GM19467 (cell line): ENCODE data around the gene PHF21B.

ENCODE experiments used
- ATAC-seq: cut with Tn5 transposase; IDR thresholded peaks from one replicate; pipeline ENCODE4 v1.9.1; 2021; ENCODE audit warnings: mild to moderate bottlenecking, moderate library complexity; ENCODE audit not compliant: unreplicated experiment

PHF21B gene

DNA sequence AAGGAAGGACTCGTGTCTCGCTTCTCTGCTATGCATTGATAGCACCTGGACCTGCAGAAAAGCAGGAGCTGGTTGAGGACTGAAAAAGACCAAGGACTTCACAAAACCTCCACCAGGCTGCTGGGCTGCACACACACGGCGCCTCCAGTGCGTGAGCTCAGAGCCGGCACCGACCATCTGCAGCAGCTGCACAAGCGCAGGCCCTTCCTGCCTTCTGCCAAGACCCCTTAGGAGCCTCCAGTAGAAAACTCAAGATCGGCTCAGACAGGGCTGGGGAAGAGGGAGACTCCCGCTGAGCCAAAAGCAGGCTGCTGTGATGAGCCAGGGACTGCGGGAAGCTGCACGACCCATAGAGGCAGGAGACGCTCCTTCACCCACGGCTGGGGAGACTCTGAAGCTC lies 70.9 kb downstream of the PHF21B start:
- ATAC-seq, result no peak

DNA sequence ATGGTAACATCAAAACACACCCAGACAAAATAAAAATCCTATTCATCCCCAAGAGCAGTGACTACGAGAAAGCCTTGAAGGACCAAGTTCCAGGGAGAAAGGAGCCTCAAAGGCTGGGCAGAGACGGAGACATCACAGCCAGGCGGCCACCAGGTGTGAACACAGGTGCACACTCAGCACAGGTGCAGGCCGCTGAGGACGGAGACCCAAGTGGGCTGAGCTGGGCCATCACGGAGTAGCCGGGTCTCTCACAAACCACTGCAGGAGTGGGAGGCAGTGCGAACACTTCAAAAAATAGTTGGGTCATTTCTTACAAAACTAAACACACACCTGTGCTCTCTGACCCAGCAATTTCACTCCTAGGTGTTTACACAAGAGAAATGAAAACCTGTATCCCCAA lies 72.6 kb downstream of the PHF21B start:
- no peak for ATAC-seq

DNA sequence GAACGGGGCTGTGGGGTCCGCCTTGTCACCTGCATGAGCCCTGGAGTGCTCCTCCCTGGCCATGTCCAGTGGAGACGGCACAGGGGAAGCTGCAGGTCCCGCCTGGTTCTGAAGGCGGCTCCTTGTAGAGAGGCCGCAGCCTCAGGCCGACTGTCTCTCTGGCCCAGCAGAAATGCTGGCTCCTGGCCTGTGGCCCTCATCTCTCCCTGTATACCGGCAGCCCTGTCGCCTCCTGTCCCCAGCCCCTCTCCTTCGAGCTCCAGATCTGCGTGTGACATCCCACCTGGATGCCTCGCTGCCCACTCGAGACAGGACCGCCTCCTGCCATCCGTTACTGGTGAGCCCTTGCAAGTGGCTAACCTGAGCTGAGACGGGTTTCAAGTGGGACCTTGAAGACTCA lies 73.6 kb downstream of the PHF21B start:
- ATAC-seq, result no peak

DNA sequence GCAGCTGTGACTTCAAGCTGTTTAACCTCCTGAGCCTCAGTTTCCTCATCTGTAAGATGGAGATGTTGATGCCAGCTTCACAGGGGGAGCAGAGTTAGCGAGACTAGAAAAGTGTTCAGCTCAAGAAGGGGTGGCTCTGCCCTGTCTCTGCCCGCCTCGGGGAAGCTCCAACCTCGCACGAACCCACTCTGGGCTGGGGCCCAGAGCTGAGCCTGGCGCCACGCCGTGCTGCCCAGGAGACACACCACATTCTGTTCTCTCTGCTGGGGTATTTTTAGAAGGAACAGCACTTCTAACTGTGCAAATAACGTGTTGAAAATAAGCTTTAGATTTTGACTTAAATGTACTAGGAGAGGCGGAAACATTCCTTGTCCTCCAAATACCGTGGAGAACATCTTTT lies 74.1 kb downstream of the PHF21B start:
- ATAC-seq, result no peak

DNA sequence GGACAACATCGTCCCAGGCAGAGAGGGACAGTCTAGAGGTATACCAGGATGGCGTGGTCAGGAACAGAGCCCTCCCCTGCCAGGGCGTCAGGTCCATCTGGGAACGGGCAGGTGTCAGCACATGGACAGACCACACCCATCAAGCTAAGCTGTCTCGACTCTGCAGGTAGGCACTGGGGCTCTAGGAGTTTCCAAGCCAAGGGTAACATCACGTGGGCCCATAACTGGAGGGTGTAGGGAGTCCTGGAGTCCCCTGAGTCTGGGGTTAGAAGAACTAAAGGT lies 75.4 kb downstream of the PHF21B start:
- ATAC-seq, result no peak

DNA sequence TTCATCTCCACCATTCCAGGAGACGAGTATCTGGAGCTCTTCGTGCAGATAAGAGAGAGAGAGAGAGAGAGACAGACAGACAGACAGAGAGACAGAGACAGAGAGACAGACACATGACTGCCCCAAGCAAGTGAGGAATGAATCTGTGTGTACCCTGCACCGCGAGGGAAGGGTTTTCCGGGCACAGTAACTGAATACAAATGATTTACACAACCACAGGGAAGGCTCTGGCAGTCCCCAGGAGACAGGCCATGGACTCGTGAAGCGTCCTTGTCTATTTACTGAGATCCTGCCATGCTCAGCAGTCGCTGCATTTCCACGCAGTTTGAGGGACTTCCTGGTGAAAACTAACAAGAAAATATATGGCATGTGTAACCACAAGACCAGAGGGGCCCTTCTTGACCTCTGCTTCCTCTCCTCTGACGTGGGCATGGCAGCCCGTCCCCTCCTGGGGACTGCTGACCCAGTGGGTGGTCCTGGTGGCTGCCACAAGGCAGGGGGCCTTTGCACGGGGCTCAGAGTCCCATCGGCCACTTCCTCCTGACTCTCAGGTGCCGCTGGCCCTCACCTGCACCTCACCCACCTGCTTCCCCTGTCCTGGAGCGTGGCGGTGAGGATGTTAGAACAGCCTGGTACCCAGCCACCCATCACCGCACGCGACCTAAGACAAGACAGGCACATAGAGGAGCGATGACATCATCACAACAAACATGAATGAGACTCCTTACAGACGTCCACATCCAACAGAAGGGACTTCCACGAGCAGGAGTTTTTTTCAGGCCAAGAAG lies 75.9 kb downstream of the PHF21B start:
- ATAC-seq, result no peak

DNA sequence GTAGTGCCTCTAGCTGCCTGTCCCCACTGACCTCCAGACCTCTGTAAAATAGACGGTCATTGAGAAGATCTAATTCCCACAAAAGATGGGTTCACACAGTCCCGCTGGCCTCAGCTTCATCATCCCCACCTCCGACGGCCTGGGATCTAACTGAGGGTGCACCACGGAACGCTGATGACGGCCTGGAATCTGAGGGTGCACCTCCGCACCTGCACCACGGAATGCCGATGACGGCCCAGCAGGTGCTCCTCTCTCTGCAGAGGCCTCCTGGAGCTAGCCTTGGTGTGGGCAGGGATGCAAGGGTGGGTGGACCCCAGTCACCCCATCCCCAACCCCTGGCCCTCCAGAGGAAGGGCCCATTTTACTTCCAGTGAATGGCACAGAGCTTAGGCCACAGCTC lies 77.3 kb downstream of the PHF21B start:
- ATAC-seq, result no peak

DNA sequence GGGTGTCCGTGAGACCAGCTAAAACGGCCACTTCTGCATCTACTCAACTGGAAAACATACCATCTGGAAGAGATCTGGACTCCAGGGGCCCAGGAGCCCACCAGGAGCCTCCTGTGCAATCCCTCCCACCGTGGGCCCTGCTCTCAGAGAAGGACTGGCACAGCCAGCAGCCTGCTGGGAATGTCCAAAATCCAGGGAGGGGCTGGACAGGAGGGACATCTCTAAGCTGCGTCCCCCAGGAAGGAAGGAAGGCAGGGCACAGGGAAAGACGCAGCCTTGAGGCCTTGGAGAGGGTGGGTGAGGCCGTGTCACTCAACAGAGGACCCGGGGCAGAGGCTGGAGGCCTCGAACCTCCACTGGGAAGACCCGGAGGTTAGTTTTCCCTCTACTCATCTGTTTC lies 78.0 kb downstream of the PHF21B start:
- ATAC-seq, result no peak

DNA sequence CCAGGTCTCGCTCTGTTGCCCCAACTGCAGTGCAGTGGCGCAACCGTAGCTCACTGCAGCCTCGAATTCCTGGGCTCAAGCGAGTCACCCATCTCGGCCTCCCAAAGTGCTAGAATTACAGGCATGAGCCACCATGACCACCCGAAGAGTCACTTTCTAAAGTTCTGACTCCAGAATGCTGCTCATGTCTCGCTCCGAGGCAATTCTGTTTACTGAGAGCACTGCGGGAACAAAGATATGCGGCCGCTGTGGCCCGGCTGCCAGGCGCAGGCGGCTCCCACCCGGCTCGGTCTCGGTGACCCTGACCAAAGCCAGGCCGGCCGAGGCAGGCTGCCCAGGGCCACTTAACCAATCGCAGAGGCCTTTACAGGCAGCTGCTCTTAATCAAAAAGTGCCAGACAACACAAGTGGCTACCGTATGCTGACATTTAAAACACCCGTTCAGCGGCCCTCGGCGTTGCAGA lies 78.7 kb downstream of the PHF21B start:
- no peak for ATAC-seq

DNA sequence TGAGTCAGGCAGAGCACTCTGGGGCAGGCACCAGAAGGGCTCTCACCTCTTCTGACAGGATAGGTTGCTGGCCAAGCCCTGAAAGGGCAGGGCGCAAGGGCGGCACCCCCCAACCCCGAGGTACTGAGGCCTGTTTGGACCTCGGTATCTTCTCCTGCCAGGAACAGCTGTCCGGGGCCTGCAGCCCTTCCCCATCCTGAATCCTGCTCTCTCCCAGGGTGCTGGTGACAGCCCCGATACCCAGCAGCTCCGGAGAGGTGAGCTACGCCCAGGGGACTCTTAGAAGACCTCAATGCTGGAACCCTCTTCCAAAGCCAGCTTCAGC lies 79.1 kb downstream of the PHF21B start:
- ATAC-seq, result no peak

DNA sequence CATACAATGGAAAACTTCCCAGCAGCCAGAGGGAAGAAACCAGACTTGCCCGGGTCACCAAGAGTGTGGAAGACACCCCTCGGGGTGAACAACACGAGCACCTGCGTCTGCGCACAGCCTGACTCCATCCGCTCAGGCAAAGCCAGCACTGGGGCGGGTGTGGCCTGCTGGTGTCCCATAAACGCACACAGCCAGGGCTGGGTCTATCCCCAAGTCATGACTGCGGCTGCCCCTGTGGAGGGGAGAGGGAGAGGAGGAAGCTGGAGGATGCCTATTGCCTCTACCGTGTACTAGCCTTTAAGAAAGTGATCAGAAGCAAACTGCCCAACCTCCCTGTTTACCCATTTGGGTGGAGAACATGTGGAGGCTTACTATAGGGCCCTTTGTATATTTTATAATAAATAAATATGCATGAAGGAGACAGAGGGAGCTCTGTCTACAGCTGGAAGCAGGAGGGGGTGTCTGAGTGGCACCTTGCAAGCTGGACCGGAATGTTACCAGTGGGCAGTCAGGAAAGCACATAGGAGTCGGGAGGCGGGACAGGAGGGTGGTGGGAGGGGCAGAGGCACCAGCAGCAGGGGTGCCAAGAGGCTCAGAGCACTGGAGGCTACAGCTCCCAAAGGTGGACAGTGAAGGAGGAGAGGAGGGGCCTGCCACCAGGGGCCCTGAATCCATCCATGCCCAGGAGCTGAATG lies 79.6 kb downstream of the PHF21B start:
- ATAC-seq, result no peak

DNA sequence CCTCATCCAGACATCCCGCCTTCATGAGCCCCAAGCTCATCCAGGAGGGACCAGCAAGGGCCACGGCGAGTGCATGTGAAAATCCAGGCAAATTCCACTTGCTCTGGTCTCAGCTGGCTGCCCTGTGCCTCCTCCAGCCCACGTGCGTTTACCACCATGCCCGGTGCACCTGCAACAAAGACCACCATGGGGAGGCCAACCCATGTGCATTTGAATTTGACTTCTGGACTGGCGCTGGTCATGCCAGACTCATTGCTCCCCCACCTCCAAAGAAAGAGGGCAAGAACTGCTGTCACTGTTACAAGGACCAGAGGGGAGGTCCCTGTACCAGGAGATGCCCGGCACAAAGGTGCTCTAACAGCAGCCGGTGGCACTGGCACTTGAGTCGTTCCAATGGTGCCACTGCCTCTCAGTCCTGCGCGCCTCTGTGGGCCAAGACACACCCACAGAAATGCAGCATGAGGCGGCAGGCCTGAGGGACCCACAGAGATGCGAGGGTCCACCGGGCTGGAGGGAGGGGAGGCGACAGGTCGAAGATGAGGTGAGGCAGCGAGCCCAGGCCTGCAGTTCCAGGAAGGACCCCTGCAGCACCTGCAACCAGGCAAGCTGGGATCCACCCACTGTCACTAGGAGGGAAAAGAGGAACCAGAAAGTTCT lies 80.3 kb downstream of the PHF21B start:
- ATAC-seq, result no peak

DNA sequence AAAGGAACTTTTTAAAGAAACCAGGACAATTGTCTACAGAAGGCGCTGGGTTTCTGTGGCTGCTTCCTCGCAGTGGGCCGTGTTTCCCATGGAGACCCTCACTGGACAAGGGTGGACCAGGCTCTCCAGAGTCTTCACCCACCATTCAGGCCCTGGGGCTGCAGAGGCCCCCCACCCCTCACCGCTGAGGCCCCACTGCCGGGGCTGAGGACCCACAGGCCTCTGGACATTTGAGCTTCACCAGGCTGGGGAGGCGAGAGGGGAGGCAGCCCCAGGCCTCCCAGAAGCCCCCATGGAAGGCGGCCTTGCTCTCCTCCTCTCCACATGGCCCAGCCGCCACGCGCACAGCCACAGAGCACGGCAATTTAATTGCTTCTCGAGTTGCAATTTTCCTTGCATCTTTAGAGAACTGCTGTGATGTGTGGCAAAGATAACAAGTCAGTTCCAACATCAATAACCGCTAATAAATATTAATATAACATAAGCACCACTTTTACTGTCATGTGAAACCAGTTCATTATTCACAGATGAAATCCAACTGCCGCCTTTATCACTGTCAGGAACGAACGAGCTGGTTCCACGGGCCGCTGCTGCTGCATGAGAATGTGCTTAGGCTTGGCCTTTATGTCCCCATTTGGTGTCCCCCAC lies 81.0 kb downstream of the PHF21B start:
- ATAC-seq, result no peak

DNA sequence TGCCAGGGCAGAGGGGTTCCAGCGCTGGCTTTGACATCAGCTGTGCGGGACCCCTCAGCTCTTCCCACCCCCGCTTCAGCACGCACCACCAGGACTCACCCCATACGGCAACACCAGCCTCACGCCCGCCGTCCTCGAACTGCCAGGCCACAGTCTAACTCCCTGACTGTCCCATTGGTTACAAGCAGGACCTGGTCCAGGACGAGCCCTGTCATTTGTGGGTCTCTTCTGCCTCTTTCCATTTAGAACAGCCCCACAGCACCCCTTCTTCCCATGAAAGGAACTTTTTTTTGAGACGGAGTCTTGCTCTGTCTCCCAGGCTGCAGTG lies 81.7 kb downstream of the PHF21B start:
- ATAC-seq, result no peak

DNA sequence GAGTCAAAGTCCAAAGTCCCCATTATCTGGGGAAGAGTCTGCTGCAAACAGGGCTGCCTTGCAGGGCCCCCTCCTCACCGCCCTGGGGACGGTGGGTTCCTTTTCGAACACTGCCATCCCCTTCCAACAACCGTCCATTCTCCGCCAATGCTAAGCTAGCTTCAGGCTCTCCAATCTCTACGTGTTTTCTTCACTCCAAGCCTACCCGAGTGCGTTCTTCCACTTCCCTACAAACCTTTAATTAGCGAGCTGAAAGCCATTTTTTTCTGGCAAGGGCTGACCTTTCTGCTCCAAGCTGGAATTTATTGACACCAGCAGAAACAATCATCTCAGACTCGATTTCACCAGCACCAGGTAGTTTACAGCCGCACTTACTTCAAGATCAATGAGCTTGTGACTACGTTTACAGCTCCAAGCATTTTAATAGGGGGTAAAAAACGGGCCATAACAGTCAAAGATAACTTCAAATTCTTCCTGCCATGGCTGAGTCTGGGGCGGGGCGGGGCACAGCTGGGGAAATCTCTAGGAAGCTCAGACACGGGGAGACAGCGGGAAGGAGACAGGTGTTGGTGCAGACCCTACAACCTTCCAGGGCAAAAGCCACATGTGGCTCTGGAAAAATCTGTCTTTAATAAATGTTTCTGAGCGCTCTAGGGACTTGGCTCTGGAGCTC lies 82.2 kb downstream of the PHF21B start:
- no peak for ATAC-seq

DNA sequence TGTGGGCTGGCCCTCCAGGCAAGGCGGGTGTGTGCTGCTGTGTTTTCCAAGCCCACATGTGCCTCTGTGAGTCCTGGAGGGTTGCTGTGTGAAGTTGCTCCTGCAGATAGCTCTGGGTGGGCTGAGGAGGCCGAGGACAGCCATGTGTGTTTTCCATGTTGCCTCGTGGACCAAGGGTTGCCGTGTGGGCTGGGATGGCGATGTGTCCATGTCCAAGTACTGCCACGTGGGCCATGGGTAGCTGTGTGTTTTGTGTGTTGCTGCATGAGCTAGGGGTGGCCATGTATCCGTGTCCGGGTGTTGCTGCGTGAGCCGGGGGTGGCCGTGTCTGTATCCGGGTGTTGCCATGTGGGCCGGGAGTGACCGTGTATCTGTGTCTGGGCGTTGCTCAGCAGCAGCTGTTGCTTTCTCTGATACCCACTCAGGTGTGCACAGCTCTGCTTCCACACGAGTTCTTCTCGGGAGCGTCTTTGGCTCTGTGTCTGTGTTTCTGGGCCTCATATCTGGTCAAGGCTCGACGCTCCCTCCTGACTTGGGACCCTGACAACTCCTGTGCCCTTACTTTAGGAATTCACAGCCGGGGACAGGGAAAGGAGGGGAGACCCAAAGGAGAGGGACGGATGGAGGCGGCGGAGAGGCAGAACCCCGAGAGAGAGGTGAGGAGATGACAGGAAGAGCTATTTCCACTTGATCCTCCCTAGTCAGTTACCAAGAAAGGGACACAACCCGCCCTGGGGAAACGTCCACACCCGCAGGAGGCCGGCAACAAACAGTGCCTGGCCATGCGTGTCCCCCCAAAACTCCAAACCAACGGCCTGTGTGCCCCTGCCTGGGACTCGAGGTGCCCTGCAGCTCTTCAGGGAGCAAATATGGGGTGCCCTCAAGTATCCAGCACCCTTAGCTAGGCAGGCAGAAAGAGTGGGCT lies 83.1 kb downstream of the PHF21B start:
- ATAC-seq, result no peak

DNA sequence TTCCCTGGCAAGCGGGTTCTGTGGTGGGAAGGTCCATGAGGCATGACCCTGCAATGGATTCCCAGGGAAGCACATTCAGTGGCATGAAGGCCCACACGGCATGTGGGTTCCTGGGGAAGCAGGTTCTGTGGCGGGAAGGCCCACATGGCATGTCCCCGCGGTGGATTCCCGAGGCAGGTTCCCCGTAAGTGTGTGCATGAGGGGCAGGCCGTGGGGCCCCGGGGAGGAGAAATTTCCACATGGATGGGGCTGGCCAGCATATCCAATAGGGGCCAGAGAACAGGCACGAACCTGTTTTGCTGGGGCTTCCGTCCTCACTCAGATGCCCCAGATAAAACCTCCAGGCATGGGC lies 83.7 kb downstream of the PHF21B start:
- no peak for ATAC-seq

DNA sequence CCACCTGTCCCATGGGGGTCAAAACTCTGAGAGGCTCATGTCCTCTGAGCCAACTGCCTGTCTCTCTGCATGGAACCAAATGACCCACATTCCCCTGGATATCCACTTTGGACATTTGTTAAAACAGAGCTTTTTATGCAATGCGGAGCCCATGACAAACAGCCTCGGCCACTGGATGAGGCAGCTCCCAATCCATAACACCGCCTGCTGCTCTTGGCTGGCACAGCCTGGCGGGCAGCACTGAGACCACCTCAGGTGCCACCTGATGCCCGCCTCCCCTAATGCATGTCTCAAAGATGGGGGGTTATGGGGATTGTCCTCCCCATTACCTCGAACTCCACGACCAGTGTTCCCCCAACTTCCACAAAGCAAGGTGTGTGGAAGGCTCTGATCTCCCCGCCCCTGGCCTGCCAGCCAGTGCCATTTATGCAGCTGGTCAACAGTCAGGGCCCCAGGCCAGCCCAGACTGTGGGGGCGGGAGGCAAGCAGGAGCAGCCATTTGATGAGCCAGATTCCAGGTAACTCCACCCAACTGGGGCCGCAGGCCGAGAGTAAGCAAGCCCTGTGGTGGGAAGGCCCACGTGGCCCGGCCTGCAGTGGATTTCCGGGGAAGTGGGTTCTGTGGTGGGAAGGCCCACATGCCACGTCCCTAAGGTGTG lies 84.2 kb downstream of the PHF21B start:
- ATAC-seq, result no peak

DNA sequence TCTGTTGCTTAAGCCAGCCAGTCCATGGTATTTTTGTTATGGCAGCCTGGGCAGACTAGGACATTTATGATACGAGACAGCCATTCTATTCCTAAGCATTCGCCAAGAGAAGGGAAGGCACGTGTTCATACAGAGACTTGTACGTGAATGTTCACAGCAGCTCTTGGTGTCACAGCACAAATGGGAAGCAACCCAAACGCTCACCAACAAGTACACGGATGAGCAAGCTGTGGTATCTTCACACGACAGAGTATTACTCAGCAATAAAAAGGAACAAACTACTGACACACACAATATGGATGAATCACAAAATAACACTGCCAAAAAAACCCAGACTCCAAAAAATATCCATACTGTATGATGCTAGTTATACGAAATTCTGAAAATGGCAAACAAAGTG lies 85.1 kb downstream of the PHF21B start:
- ATAC-seq, result no peak

DNA sequence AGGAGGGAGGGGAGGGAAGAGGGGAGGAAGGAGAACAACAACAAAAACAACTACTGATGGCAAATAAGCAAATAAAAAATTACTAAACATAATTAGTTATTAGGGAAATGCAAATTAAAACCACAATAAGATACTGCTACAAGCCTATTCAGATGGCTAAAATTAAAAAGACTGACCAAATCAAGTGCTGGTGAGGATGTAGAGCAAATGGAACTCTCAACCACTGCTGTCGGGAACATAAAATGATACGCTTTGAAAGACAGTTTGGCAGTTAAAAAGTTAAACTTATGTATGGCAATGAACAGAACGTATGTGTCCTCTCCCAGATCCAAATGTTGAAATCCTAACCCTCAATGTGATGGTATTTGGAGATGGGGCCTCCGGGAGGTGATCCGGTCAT lies 85.7 kb downstream of the PHF21B start:
- ATAC-seq, result no peak
